ENCODE data around the gene LRP1. TPM values are rescaled to one million over a fixed set of nuclear protein-coding genes. Genes with fewer than 3 reads are reported as not detected.

LRP1 gene
- total and polyA plus RNA-seq, 2 experiments from 2014 or later: 47.8 to 76.8 TPM

GRCh38 chr12:57236925-57237595, 108.8 kb downstream of the LRP1 start:
- TF ChIP-seq CTCF (IDR thresholded peaks at IDR 0.05; ENCODE audit: poor library complexity) (no peak), EZH2phosphoT487 (IDR thresholded peaks at IDR 0.05; ENCODE audit: low read depth, severe bottlenecking, unreplicated experiment) (no peak), EZH2 (IDR thresholded peaks at IDR 0.05; ENCODE audit: borderline replicate concordance) (no peak)
- no peaks in the 10 kb centered on the region for H3K9me2 ChIP-seq (replicated peaks; ENCODE audit: insufficient read depth)
- H3K9me3 ChIP-seq (ENCODE audit: low read depth): no peaks in the 10 kb centered on the region
- peaks cover 41% of the 10 kb centered on the region for H3K4me1 ChIP-seq (ENCODE audit: insufficient read depth)
- H2AFZ ChIP-seq: no peak overlapping the region
- no peak overlapping the region for H3K27ac ChIP-seq
- 47% methylated on average over 9 of the region's 9 CpGs for WGBS (ENCODE audit: low lambda C conversion rate, missing lambda C conversion rate)
- H3K36me3 ChIP-seq (replicated peaks; ENCODE audit: insufficient read depth, low read depth): no peaks in the 10 kb centered on the region
- H3K27me3 ChIP-seq: peaks cover 66% of the 10 kb centered on the region
- peak overlapping the region; percentile 100 for H3K4me2 ChIP-seq
- H3K4me3 ChIP-seq: no peak overlapping the region
- H4K20me1 ChIP-seq (ENCODE audit: insufficient read depth, poor library complexity, severe bottlenecking): peaks cover 2% of the 10 kb centered on the region
- no peaks in the 10 kb centered on the region for H3K79me2 ChIP-seq
- no peak for DNase-seq (ENCODE audit: low spot score)

DNA sequence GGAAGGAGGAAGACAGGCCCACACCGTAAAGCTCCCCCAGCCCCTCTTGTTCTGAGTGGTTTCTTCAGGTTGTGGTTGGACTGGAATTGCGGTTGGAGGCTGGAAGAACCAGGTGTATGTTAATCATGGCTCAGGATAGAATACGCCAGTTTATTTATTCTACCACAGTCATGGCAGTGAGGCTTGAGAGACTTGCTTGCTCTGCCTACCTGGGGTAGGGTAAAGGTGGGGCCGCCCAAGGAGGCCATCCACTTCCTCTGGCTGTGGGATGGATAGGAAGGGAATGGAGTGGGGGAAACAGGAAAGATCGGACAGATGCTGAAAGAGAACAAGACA, 109.3 kb downstream of the LRP1 start:
- Histone ChIP-seq H3K4me3 (no peak overlapping the region), H3K27me3 (peaks cover 71% of the 10 kb centered on the region), H3K9me2 (replicated peaks; ENCODE audit: insufficient read depth) (no peaks in the 10 kb centered on the region), H3K9me3 (ENCODE audit: low read depth) (no peaks in the 10 kb centered on the region), H3K36me3 (replicated peaks; ENCODE audit: insufficient read depth, low read depth) (no peaks in the 10 kb centered on the region), H3K27ac (no peak overlapping the region), H3K79me2 (no peaks in the 10 kb centered on the region), H4K20me1 (ENCODE audit: insufficient read depth, poor library complexity, severe bottlenecking) (peaks cover 5% of the 10 kb centered on the region), H3K4me2 (peak overlapping the region; percentile 100), H2AFZ (no peak overlapping the region), H3K4me1 (ENCODE audit: insufficient read depth) (peaks cover 45% of the 10 kb centered on the region)
- 47% methylated on average over 5 of the region's 5 CpGs for WGBS (ENCODE audit: low lambda C conversion rate, missing lambda C conversion rate)
- no peak for DNase-seq (ENCODE audit: low spot score)
- TF ChIP-seq EZH2 (IDR thresholded peaks at IDR 0.05; ENCODE audit: borderline replicate concordance): no peak
- no peak for TF ChIP-seq EZH2phosphoT487 (IDR thresholded peaks at IDR 0.05; ENCODE audit: low read depth, severe bottlenecking, unreplicated experiment)
- no peak for TF ChIP-seq CTCF (IDR thresholded peaks at IDR 0.05; ENCODE audit: poor library complexity)

DNA sequence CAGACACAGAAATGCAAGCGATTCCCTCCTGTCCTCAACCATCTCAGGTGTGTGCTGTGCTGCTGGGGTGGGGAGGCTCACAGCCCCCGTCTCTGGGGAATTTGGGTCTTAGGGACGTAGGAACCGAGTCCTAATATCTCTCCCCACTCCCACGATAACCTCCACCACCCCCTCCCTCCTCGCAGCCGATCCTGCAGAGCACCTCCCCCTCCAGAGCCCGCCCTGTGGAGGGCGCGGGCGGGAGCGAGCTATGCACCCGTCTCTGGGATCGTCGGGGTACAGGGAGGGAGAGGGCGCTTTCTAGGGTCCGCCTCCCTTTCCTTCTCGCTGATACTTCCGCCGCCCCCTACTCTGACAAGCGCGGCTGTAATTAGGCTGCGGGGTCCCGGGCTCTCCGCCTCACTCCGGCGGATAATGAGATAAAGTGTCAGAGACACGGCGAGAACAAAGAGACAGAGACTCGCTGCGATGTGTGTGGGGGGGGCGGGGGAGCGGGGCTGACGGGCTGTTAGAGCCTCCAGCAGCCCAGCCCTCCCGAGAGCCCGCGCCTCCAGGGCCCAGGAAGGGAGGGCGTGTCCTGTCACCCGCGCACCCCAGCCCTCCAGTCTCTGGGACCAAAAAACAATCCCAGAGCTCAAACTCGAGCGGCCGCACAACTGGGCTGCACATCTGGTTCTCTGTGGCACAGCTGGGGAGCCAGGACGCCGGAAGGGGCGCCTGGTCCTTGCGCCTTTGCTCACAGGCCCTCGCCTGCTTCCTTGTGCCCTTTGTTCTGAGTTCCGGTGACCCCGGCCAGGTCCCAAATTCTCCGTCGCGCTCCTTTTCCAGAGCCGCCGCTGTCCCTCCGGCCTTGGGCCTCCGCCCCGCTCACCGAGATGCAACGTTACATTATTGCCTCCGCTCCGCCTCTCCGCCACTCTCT, 109.9 kb downstream of the LRP1 start:
- Histone ChIP-seq H3K4me2 (peak overlapping the region; percentile 100), H2AFZ (peak overlapping the region; percentile 47), H3K9me3 (ENCODE audit: low read depth) (no peaks in the 10 kb centered on the region), H3K79me2 (no peaks in the 10 kb centered on the region), H3K27ac (no peak overlapping the region), H3K4me3 (peak overlapping the region; percentile 11), H3K9me2 (replicated peaks; ENCODE audit: insufficient read depth) (no peaks in the 10 kb centered on the region), H3K27me3 (peaks cover 77% of the 10 kb centered on the region), H3K4me1 (ENCODE audit: insufficient read depth) (peaks cover 52% of the 10 kb centered on the region), H3K36me3 (replicated peaks; ENCODE audit: insufficient read depth, low read depth) (no peaks in the 10 kb centered on the region), H4K20me1 (ENCODE audit: insufficient read depth, poor library complexity, severe bottlenecking) (peaks cover 5% of the 10 kb centered on the region)
- TF ChIP-seq EZH2phosphoT487 (IDR thresholded peaks at IDR 0.05; ENCODE audit: low read depth, severe bottlenecking, unreplicated experiment) (no peak), CTCF (IDR thresholded peaks at IDR 0.05; ENCODE audit: poor library complexity) (no peak), EZH2 (IDR thresholded peaks at IDR 0.05; ENCODE audit: borderline replicate concordance) (peak; percentile 64)
- DNase-seq (ENCODE audit: low spot score): no peak
- 3% methylated on average over 52 of the region's 63 CpGs for WGBS (ENCODE audit: low lambda C conversion rate, missing lambda C conversion rate)
